OCI-LY1 (cell line): ENCODE data around the gene SLC7A4.

ENCODE experiments used
- H2AFZ ChIP-seq: fragments of 200-600 bp; sonication (generic), shearing (Covaris generic); 2 replicates; pipeline ENCODE4 v1.6.0; 2014; ENCODE audit warnings: antibody characterized with exemption, mild to moderate bottlenecking, low read length
- H3F3A ChIP-seq: fragments of 200-600 bp; sonication (generic), shearing (Covaris generic); 2 replicates; pipeline ENCODE4 v1.6.0; 2014; ENCODE audit warnings: mild to moderate bottlenecking, antibody characterized with exemption, low read length, moderate library complexity; ENCODE audit not compliant: insufficient read depth
- H3K27ac ChIP-seq: fragments of 200-600 bp; sonication (generic); 2 replicates; pipeline ENCODE4 v1.5.1; 2014; ENCODE audit warnings: low read length, mixed run types, mild to moderate bottlenecking, low read depth; ENCODE audit not compliant: poor library complexity, severe bottlenecking
- H3K27me3 ChIP-seq: fragments of 200-600 bp; sonication (generic); 2 replicates; pipeline ENCODE4 v1.6.0; 2014; ENCODE audit warnings: antibody characterized with exemption, mild to moderate bottlenecking, low read length, moderate library complexity; ENCODE audit not compliant: insufficient read depth
- H3K36me3 ChIP-seq: fragments of 200-600 bp; sonication (generic); 2 replicates; pipeline ENCODE4 v1.6.1; 2014; ENCODE audit warnings: mild to moderate bottlenecking, antibody characterized with exemption, low read length, moderate library complexity, mixed read lengths; ENCODE audit not compliant: insufficient read depth
- H3K4me1 ChIP-seq: fragments of 200-600 bp; sonication (generic); 2 replicates; pipeline ENCODE4 v1.5.1; 2014; ENCODE audit warnings: mild to moderate bottlenecking, low read length, moderate library complexity; ENCODE audit not compliant: insufficient read depth, severe bottlenecking
- H3K4me2 ChIP-seq: fragments of 200-600 bp; sonication (generic), shearing (Covaris generic); 2 replicates; pipeline ENCODE4 v1.6.1; 2014; ENCODE audit warnings: low read length
- H3K4me3 ChIP-seq: fragments of 200-600 bp; sonication (generic); 2 replicates; pipeline ENCODE4 v1.5.1; 2014; ENCODE audit warnings: low read length, low read depth, mild to moderate bottlenecking, mixed read lengths; ENCODE audit not compliant: poor library complexity, severe bottlenecking
- H3K79me2 ChIP-seq: fragments of 200-600 bp; shearing (Covaris generic); 2 replicates; pipeline ENCODE4 v1.6.1; 2016; ENCODE audit warnings: mixed run types, low read length, mixed read lengths; ENCODE audit not compliant: insufficient read depth
- H3K9ac ChIP-seq: fragments of 200-600 bp; sonication (generic), shearing (Covaris generic); 2 replicates; pipeline ENCODE4 v1.6.1; 2014; ENCODE audit warnings: mild to moderate bottlenecking, low read length, mixed read lengths
- H3K9me2 ChIP-seq: fragments of 200-600 bp; sonication (generic), shearing (Covaris generic); 2 replicates; pipeline ENCODE4 v1.6.1; 2014; ENCODE audit warnings: low read depth, mild to moderate bottlenecking, low read length, mixed read lengths
- H3K9me3 ChIP-seq: fragments of 200-600 bp; shearing (Covaris generic); 2 replicates; pipeline ENCODE4 v1.6.1; 2014; ENCODE audit warnings: low read length, mixed read lengths
- H4K20me1 ChIP-seq: fragments of 200-600 bp; sonication (generic), shearing (Covaris generic); 2 replicates; pipeline ENCODE4 v1.6.0; 2016; ENCODE audit warnings: mild to moderate bottlenecking, low read length; ENCODE audit not compliant: insufficient read depth
- CTCF ChIP-seq: fragments of 200-600 bp; sonication (generic), shearing (Covaris generic); IDR thresholded peaks from 2 replicates; pipeline ENCODE4 v1.5.1; 2017; ENCODE audit warnings: mild to moderate bottlenecking, antibody characterized with exemption, low read length, moderate library complexity, mixed read lengths
- EZH2 ChIP-seq: fragments of 200-600 bp; sonication (generic), shearing (Covaris generic); IDR thresholded peaks from 2 replicates; pipeline ENCODE4 v1.8.0; 2017; ENCODE audit warnings: borderline replicate concordance, mixed run types, mild to moderate bottlenecking, antibody characterized with exemption, low read length, moderate library complexity, mixed read lengths

Gene SLC7A4

GRCh38 chr22:21030032-21030431 lies 2.3 kb downstream of the SLC7A4 start:
- 0 out of 2 replicates have a peak, but pooled peaks cover 6% of the 10 kb centered on the region for H3K27me3 ChIP-seq
- no peak overlapping the region for H3K27ac ChIP-seq
- H3K9me3 ChIP-seq: no peaks in the 10 kb centered on the region
- no peak overlapping the region for H2AFZ ChIP-seq
- H3K4me3 ChIP-seq: no peak overlapping the region
- H3K4me1 ChIP-seq: no peaks in the 10 kb centered on the region
- no peaks in the 10 kb centered on the region for H3F3A ChIP-seq
- no peaks in the 10 kb centered on the region for H3K9me2 ChIP-seq
- H3K9ac ChIP-seq: no peak overlapping the region
- H3K4me2 ChIP-seq: no peak overlapping the region
- TF ChIP-seq CTCF (no peak), EZH2 (no peak)
- H3K79me2 ChIP-seq: no peaks in the 10 kb centered on the region
- H3K36me3 ChIP-seq: no peaks in the 10 kb centered on the region
- no peaks in the 10 kb centered on the region for H4K20me1 ChIP-seq

- Histone ChIP-seq H2AFZ (no peak overlapping the region), H3K36me3 (no peaks in the 10 kb centered on the region), H3K9ac (no peak overlapping the region), H4K20me1 (no peaks in the 10 kb centered on the region), H3K79me2 (no peaks in the 10 kb centered on the region), H3F3A (no peaks in the 10 kb centered on the region), H3K4me3 (no peak overlapping the region), H3K9me2 (no peaks in the 10 kb centered on the region), H3K4me1 (no peaks in the 10 kb centered on the region), H3K9me3 (no peaks in the 10 kb centered on the region), H3K27ac (no peak overlapping the region), H3K4me2 (no peak overlapping the region), H3K27me3 (0 out of 2 replicates have a peak, but pooled peaks cover 6% of the 10 kb centered on the region)
- TF ChIP-seq CTCF: no peak
- no peak for TF ChIP-seq EZH2
Observed at GRCh38 chr22:21029486-21030025, 2.8 kb downstream of the SLC7A4 start.

- no peaks in the 10 kb centered on the region for H3F3A ChIP-seq
- H3K4me2 ChIP-seq: no peak overlapping the region
- no peak overlapping the region for H2AFZ ChIP-seq
- H3K27ac ChIP-seq: no peak overlapping the region
- TF ChIP-seq CTCF: no peak
- no peak for TF ChIP-seq EZH2
- no peaks in the 10 kb centered on the region for H3K4me1 ChIP-seq
- no peaks in the 10 kb centered on the region for H3K9me3 ChIP-seq
- no peak overlapping the region for H3K4me3 ChIP-seq
- H3K79me2 ChIP-seq: no peaks in the 10 kb centered on the region
- 0 out of 2 replicates have a peak, but pooled peaks cover 3% of the 10 kb centered on the region for H3K27me3 ChIP-seq
- H3K9ac ChIP-seq: no peak overlapping the region
- no peaks in the 10 kb centered on the region for H4K20me1 ChIP-seq
- no peaks in the 10 kb centered on the region for H3K36me3 ChIP-seq
- H3K9me2 ChIP-seq: no peaks in the 10 kb centered on the region
Observed at GRCh38 chr22:21028277-21029251, 3.8 kb downstream of the SLC7A4 start.
